ENCODE data around the gene FRMPD4.

Gene FRMPD4

GRCh38 chrX:12138361-12139313 lies at the start of gene FRMPD4:
Gene FRMPD4, plus strand, starts transcription at chrX:12138473. Its CDS starts 499 bp downstream, at chrX:12138972.
- H3K4me1 Mint-ChIP-seq: no peaks in the 10 kb centered on the region
- no peaks in the 10 kb centered on the region for H3K9me3 Mint-ChIP-seq
- no peaks in the 10 kb centered on the region for H3K36me3 Mint-ChIP-seq
- CTCF ChIA-PET: no interaction called here
- no peak for DNase-seq
- peak within 1 kb of the TSS; percentile 45 for H3K27ac Mint-ChIP-seq
- peaks cover 37% of the 10 kb centered on the region for H3K27me3 Mint-ChIP-seq
- no peak within 1 kb of the TSS for H3K4me3 Mint-ChIP-seq

- CTCF ChIA-PET: no interaction called here
- H3K27me3 Mint-ChIP-seq: no peaks in the 10 kb centered on the region
- no peaks in the 10 kb centered on the region for H3K4me1 Mint-ChIP-seq
- no peak overlapping the region for H3K27ac Mint-ChIP-seq
- no peak for DNase-seq
- no peaks in the 10 kb centered on the region for H3K9me3 Mint-ChIP-seq
- H3K36me3 Mint-ChIP-seq: no peaks in the 10 kb centered on the region
- no peak overlapping the region for H3K4me3 Mint-ChIP-seq
These were observed 48.5 kb upstream of the FRMPD4 start for GRCh38 chrX:12089740-12090139.

DNA sequence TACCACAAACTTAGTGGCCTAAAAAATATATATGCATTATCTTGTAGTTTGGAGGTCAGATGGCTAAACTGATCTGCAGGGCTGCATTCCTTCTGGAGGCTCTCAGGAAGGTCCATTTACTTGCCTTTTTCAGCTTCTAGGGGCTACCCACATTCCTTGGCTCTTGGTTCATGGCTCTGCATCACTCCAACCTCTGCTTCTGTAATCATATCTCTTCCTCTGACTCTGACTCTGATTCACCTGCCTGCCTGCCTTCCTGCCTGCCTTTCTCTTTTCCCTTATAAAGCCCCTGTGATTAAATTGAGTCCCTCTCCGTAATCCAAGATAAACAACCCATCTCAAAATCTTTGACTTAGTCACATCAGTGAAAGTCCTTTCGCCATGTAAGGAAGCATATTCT lies 25.0 kb upstream of the FRMPD4 start:
- H3K27me3 Mint-ChIP-seq: no peaks in the 10 kb centered on the region
- no peak for DNase-seq
- H3K4me3 Mint-ChIP-seq: no peak overlapping the region
- no peaks in the 10 kb centered on the region for H3K4me1 Mint-ChIP-seq
- no peaks in the 10 kb centered on the region for H3K36me3 Mint-ChIP-seq
- no peaks in the 10 kb centered on the region for H3K9me3 Mint-ChIP-seq
- no peak overlapping the region for H3K27ac Mint-ChIP-seq
- CTCF ChIA-PET: no interaction called here

GRCh38 chrX:12115377-12115776 lies 22.9 kb upstream of the FRMPD4 start:
- H3K36me3 Mint-ChIP-seq: no peaks in the 10 kb centered on the region
- H3K27ac Mint-ChIP-seq: no peak overlapping the region
- CTCF ChIA-PET: no interaction called here
- H3K4me3 Mint-ChIP-seq: no peak overlapping the region
- H3K4me1 Mint-ChIP-seq: no peaks in the 10 kb centered on the region
- no peaks in the 10 kb centered on the region for H3K27me3 Mint-ChIP-seq
- no peak for DNase-seq
- no peaks in the 10 kb centered on the region for H3K9me3 Mint-ChIP-seq

DNA sequence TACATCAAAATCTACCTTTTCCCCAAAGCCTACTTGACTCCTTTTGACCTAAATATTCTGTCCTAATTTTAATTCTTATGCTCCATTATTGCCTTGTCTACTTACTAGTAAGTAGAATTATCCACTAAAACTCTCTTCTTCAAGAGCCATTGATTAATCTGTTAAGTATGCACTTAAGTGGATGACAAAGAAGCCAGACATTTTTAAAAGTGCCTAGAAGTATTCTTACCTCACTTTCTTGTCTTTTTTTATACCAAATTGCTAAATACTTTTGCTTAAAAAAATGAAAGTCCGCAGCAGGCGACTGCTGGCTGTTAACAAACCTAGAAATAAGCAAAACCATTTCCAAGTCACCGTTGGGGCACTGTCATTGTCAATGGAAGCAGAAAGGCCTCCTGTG lies 20.1 kb upstream of the FRMPD4 start:
- H3K4me1 Mint-ChIP-seq: no peaks in the 10 kb centered on the region
- no peaks in the 10 kb centered on the region for H3K36me3 Mint-ChIP-seq
- H3K27ac Mint-ChIP-seq: no peak overlapping the region
- CTCF ChIA-PET: no interaction called here
- no peaks in the 10 kb centered on the region for H3K9me3 Mint-ChIP-seq
- no peaks in the 10 kb centered on the region for H3K27me3 Mint-ChIP-seq
- no peak overlapping the region for H3K4me3 Mint-ChIP-seq
- no peak for DNase-seq

DNA sequence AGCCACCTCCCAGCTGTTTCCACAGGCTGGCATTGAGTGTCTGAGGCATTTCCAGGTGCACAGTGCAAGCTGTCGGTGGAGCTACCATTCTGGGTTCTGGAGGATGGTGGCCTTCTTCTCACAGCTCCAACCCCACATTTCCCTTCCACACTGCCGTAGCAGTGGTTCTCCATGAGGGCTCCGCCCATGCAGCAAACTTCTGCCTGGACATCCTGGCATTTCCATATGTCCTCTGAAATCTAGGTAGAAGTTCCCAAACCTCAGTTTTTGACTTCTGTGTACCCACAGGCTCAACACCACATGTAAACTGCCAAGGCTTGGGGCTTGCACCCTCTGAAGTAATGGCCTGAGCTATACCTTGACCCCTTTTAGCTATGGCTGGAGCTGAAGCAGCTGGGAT lies 10.3 kb upstream of the FRMPD4 start:
- no peaks in the 10 kb centered on the region for H3K36me3 Mint-ChIP-seq
- peaks cover 4% of the 10 kb centered on the region for H3K9me3 Mint-ChIP-seq
- no peak for DNase-seq
- H3K4me3 Mint-ChIP-seq: no peak overlapping the region
- no peaks in the 10 kb centered on the region for H3K4me1 Mint-ChIP-seq
- CTCF ChIA-PET: no interaction called here
- H3K27ac Mint-ChIP-seq: no peak overlapping the region
- H3K27me3 Mint-ChIP-seq: no peaks in the 10 kb centered on the region

DNA sequence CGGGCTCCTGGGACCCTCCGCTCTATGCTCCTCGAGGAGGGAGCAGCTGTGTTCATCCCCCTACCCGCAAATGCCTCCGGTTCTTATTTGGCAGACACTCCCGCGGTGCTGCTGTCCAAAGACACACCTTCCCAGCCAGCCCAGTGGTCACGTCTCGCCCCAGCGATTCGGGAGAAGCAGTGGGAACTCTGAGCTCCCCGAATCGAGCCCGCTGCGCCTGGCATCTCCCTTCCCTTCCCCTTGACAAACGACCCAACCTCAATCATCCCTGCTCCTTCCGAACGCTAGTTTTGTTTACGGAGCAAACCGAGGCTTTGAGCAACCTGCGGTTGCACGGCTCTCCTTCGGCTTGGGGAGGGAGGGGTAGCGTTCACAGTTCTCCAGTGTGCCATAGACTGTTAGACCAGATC lies 317 bp upstream of the FRMPD4 start:
- H3K27ac Mint-ChIP-seq: no peak overlapping the region
- no peaks in the 10 kb centered on the region for H3K9me3 Mint-ChIP-seq
- no peak for DNase-seq
- CTCF ChIA-PET: no interaction called here
- no peaks in the 10 kb centered on the region for H3K4me1 Mint-ChIP-seq
- H3K36me3 Mint-ChIP-seq: no peaks in the 10 kb centered on the region
- peaks cover 37% of the 10 kb centered on the region for H3K27me3 Mint-ChIP-seq
- H3K4me3 Mint-ChIP-seq: no peak overlapping the region

DNA sequence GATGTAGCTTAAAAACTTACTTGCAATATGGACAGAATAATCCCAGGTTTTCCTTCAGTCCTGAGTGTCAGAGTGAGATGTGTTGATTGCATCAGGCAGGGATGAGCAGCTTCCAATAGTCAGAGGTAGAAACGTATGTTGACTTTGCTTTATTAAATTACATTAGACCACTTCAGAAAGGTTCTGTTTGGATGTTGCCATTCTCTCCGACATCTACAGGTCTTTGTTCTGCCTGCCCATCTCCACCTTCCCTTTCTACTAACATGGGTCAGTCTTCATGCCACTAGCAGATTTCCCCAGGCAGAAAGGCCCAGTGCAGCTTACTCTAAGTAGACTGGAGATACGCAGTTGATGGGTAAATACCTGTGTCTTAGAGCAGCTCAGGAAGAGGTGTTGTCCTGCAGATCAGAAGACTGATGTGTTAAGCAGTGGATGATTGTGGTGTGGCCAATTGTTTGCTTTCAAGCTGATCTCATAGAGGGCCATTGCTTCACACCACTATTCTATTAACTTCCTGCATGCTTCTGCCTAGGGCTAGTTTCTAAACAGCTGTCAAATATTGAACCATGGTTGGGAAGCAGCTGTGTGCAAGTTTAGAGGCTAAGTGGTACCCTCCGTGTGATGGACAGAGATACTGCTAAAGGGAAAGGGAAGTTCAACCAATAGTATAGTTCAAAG lies 1.8 kb downstream of the FRMPD4 start:
- CTCF ChIA-PET: no interaction called here
- DNase-seq: no peak
- Mint-ChIP-seq H3K4me3 (no peak overlapping the region), H3K27ac (no peak overlapping the region), H3K4me1 (no peaks in the 10 kb centered on the region), H3K36me3 (no peaks in the 10 kb centered on the region), H3K27me3 (peaks cover 37% of the 10 kb centered on the region), H3K9me3 (no peaks in the 10 kb centered on the region)

DNA sequence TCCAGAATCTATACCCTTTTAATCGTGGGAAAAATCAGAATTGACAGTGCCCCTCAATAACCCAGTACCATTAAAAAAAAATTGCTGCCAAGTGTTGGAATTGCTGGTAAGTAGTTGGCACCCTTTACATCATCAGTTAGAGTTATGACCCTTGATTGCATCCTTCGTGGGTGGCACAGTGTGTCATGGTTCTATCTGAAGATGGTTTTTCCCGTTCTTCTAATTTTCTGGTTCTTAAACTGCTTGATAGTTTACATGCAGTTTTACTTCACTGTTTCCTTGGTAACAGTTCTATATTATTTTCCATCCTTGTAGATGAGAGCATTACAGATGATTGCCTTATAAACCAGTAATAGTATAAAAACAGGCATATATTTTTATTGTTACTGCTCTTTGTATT lies 3.2 kb downstream of the FRMPD4 start:
- DNase-seq: no peak
- H3K9me3 Mint-ChIP-seq: no peaks in the 10 kb centered on the region
- no peak overlapping the region for H3K4me3 Mint-ChIP-seq
- H3K27ac Mint-ChIP-seq: no peak overlapping the region
- peaks cover 30% of the 10 kb centered on the region for H3K27me3 Mint-ChIP-seq
- H3K36me3 Mint-ChIP-seq: no peaks in the 10 kb centered on the region
- CTCF ChIA-PET: no interaction called here
- H3K4me1 Mint-ChIP-seq: no peaks in the 10 kb centered on the region

- Mint-ChIP-seq H3K27me3 (peaks cover 23% of the 10 kb centered on the region), H3K4me1 (no peaks in the 10 kb centered on the region), H3K4me3 (no peak overlapping the region), H3K27ac (no peak overlapping the region), H3K36me3 (no peaks in the 10 kb centered on the region), H3K9me3 (no peaks in the 10 kb centered on the region)
- CTCF ChIA-PET: no interaction called here
- no peak for DNase-seq
These were observed 4.4 kb downstream of the FRMPD4 start for GRCh38 chrX:12142661-12143060.

GRCh38 chrX:12145402-12145801 lies 7.1 kb downstream of the FRMPD4 start:
- H3K36me3 Mint-ChIP-seq: no peaks in the 10 kb centered on the region
- no peak overlapping the region for H3K4me3 Mint-ChIP-seq
- no peaks in the 10 kb centered on the region for H3K27me3 Mint-ChIP-seq
- DNase-seq: no peak
- no peak overlapping the region for H3K27ac Mint-ChIP-seq
- CTCF ChIA-PET: no interaction called here
- no peaks in the 10 kb centered on the region for H3K4me1 Mint-ChIP-seq
- H3K9me3 Mint-ChIP-seq: no peaks in the 10 kb centered on the region

GRCh38 chrX:12149670-12150407 lies 11.6 kb downstream of the FRMPD4 start:
- Mint-ChIP-seq H3K4me3 (no peak overlapping the region), H3K36me3 (no peaks in the 10 kb centered on the region), H3K27ac (no peak overlapping the region), H3K4me1 (no peaks in the 10 kb centered on the region), H3K9me3 (no peaks in the 10 kb centered on the region), H3K27me3 (no peaks in the 10 kb centered on the region)
- CTCF ChIA-PET: no interaction called here
- no peak for DNase-seq

- H3K27ac Mint-ChIP-seq: no peak overlapping the region
- no peak for DNase-seq
- H3K4me1 Mint-ChIP-seq: no peaks in the 10 kb centered on the region
- CTCF ChIA-PET: no interaction called here
- no peak overlapping the region for H3K4me3 Mint-ChIP-seq
- no peaks in the 10 kb centered on the region for H3K36me3 Mint-ChIP-seq
- H3K9me3 Mint-ChIP-seq: no peaks in the 10 kb centered on the region
- no peaks in the 10 kb centered on the region for H3K27me3 Mint-ChIP-seq
These were observed 15.0 kb downstream of the FRMPD4 start for GRCh38 chrX:12153317-12153716.

DNA sequence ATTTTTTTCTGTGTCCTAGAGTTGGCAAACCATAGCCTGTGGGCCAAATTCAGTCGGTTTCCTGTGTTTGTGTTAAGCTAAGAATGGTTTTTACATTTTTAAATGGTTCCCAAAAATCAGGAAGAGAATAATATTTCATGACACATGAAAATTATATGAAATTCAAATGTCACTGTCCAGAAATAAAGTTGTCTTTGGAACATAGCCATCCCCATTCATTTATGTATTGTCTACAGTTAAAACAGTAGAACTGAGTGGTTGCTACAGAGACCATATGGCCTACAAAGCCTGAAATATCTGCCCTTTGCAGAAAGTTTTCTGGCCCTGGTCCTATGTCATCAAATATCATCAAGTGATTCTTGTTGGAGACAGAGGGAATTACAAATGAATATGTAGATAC lies 15.5 kb downstream of the FRMPD4 start:
- no peak for DNase-seq
- Mint-ChIP-seq H3K36me3 (no peaks in the 10 kb centered on the region), H3K27ac (no peak overlapping the region), H3K27me3 (no peaks in the 10 kb centered on the region), H3K4me3 (no peak overlapping the region), H3K9me3 (no peaks in the 10 kb centered on the region), H3K4me1 (no peaks in the 10 kb centered on the region)
- CTCF ChIA-PET: no interaction called here

GRCh38 chrX:12159799-12160198 lies 21.5 kb downstream of the FRMPD4 start:
- H3K4me3 Mint-ChIP-seq: no peak overlapping the region
- CTCF ChIA-PET: no interaction called here
- H3K9me3 Mint-ChIP-seq: no peaks in the 10 kb centered on the region
- H3K36me3 Mint-ChIP-seq: no peaks in the 10 kb centered on the region
- H3K4me1 Mint-ChIP-seq: no peaks in the 10 kb centered on the region
- no peak for DNase-seq
- no peaks in the 10 kb centered on the region for H3K27me3 Mint-ChIP-seq
- no peak overlapping the region for H3K27ac Mint-ChIP-seq
